ENCODE measurements around the gene REST.

DNA sequence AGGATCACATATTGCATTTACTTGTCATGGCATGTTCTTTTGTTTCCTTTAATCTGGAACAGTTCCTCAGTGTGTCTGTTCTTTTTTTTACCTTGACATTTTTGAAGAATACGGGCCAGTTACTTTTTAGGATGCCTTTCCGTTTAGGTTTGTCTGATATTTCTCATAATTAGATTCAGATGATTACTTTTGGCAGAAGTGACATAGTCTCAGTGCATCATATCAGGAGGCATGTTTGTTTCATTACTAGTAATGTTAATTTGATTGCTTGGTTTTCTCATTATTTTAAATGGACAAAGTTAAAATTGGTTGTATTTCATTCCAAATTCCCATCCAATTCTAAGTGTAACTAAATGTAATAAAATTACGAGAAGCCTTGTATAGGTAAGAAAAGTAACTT is 79.3 kb downstream of the REST start:
- TF ChIP-seq POLR2A (IDR thresholded peaks at IDR 0.05; ENCODE audit: low read depth, low read length) (no peak), EZH2 (IDR thresholded peaks at IDR 0.05; ENCODE audit: borderline replicate concordance, low read depth, low read length, severe bottlenecking) (no peak), POLR2AphosphoS5 (IDR thresholded peaks at IDR 0.05; ENCODE audit: insufficient read depth, low read depth, low read length) (no peak), MYC (IDR thresholded peaks at IDR 0.05; ENCODE audit: low read depth, low read length) (no peak)
- TF ChIP-seq, protein P1, sequence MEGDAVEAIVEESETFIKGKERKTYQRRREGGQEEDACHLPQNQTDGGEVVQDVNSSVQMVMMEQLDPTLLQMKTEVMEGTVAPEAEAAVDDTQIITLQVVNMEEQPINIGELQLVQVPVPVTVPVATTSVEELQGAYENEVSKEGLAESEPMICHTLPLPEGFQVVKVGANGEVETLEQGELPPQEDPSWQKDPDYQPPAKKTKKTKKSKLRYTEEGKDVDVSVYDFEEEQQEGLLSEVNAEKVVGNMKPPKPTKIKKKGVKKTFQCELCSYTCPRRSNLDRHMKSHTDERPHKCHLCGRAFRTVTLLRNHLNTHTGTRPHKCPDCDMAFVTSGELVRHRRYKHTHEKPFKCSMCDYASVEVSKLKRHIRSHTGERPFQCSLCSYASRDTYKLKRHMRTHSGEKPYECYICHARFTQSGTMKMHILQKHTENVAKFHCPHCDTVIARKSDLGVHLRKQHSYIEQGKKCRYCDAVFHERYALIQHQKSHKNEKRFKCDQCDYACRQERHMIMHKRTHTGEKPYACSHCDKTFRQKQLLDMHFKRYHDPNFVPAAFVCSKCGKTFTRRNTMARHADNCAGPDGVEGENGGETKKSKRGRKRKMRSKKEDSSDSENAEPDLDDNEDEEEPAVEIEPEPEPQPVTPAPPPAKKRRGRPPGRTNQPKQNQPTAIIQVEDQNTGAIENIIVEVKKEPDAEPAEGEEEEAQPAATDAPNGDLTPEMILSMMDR (IDR thresholded peaks at IDR 0.05; ENCODE audit: extremely low read depth in 1 of 2, insufficient read depth in 1 of 2, low read depth in 1 of 2, low read length in 2 of 2) = no peak
- TF ChIP-seq, protein P2, sequence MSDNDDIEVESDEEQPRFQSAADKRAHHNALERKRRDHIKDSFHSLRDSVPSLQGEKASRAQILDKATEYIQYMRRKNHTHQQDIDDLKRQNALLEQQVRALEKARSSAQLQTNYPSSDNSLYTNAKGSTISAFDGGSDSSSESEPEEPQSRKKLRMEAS (IDR thresholded peaks at IDR 0.05; ENCODE audit: insufficient read depth, insufficient read length) = no peak

Data from endothelial cell of umbilical vein (primary cell).